Gastrocnemius medialis (tissue), 4 donors: ENCODE data around the gene NPIPA7.
"Not testable (repeated sequence)": the region's sequence is repeated elsewhere in the genome, so short reads cannot be mapped to it uniquely, and the experiment has no call there.

Experiments
- CTCF ChIP-seq, 5 experiments: fragments of 450-650 bp in 3 of 5; fragments of 200-600 bp in 2 of 5; sonication (generic) in 2 of 5; IDR thresholded peaks in 4 of 5; conservative IDR thresholded peaks in 1 of 5; 1 replicate in 4 of 5; 2 replicates in 1 of 5; pipeline ENCODE4 v1.5.1; 2016 to 2019; ENCODE audit warnings: antibody characterized with exemption in 5 of 5, mild to moderate bottlenecking in 3 of 5, moderate library complexity in 3 of 5
- POLR2A ChIP-seq, 2 donors: fragments of 450-650 bp; IDR thresholded peaks; one replicate each; pipeline ENCODE4 v1.6.1; 2017; ENCODE audit warnings: antibody characterized with exemption in 2 of 2, mild to moderate bottlenecking in 2 of 2, moderate library complexity in 2 of 2

- TF ChIP-seq POLR2A (IDR thresholded peaks at IDR 0.05); CTCF (IDR thresholded peaks at IDR 0.05 in 4 of 5, conservative IDR thresholded peaks at IDR 0.05 in 1 of 5): not testable (repeated sequence)
Observed at GRCh38 chr16:16434711-16435110, 55.8 kb downstream of the NPIPA7 start.
